ENCODE measurements around the gene FDXACB1. TPM values are rescaled to one million over a fixed set of nuclear protein-coding genes. Genes with fewer than 3 reads are reported as not detected.

The FDXACB1 gene
- total RNA-seq, 4 donors from 2014 or later = 1.1 to 2.3 (median 1.9) TPM

- TF ChIP-seq CTCF (IDR thresholded peaks at IDR 0.05; ENCODE audit: low read depth) = no peak
Observed at GRCh38 chr11:111851636-111852035, 27.3 kb downstream of the FDXACB1 start.

- TF ChIP-seq CTCF (IDR thresholded peaks at IDR 0.05; ENCODE audit: low read depth) = no peak
Observed at GRCh38 chr11:111851067-111851466, 27.9 kb downstream of the FDXACB1 start.

- no peak for TF ChIP-seq CTCF (IDR thresholded peaks at IDR 0.05; ENCODE audit: low read depth)
Observed at GRCh38 chr11:111849631-111850030, 29.3 kb downstream of the FDXACB1 start.

GRCh38 chr11:111846636-111847035 lies 32.3 kb downstream of the FDXACB1 start:
- TF ChIP-seq CTCF (IDR thresholded peaks at IDR 0.05; ENCODE audit: low read depth) = no peak

- TF ChIP-seq CTCF (IDR thresholded peaks at IDR 0.05; ENCODE audit: low read depth) = no peak
Observed at GRCh38 chr11:111846063-111846462, 32.9 kb downstream of the FDXACB1 start.

- no peak for TF ChIP-seq CTCF (IDR thresholded peaks at IDR 0.05; ENCODE audit: low read depth)
Observed at GRCh38 chr11:111845276-111846028, 33.5 kb downstream of the FDXACB1 start.

GRCh38 chr11:111843661-111844060 lies 35.3 kb downstream of the FDXACB1 start:
- TF ChIP-seq CTCF (IDR thresholded peaks at IDR 0.05; ENCODE audit: low read depth) = no peak
